Measurements from ENCODE around the gene STON1. TPM values are rescaled to one million over a fixed set of nuclear protein-coding genes. Genes with fewer than 3 reads are reported as not detected.

Gene STON1
- total RNA-seq, 4 donors from 2014 or later, result 4.1 to 9.7 (median 8.1) TPM

- WGBS, 2 donors, result 17 to 32% methylated on average over 7 of the region's 7 CpGs
- H3K4me3 ChIP-seq (ENCODE audit: low read depth, poor library complexity, severe bottlenecking), result no peak overlapping the region
- no peak for TF ChIP-seq POLR2A (IDR thresholded peaks at IDR 0.05)
- TF ChIP-seq, protein P1, sequence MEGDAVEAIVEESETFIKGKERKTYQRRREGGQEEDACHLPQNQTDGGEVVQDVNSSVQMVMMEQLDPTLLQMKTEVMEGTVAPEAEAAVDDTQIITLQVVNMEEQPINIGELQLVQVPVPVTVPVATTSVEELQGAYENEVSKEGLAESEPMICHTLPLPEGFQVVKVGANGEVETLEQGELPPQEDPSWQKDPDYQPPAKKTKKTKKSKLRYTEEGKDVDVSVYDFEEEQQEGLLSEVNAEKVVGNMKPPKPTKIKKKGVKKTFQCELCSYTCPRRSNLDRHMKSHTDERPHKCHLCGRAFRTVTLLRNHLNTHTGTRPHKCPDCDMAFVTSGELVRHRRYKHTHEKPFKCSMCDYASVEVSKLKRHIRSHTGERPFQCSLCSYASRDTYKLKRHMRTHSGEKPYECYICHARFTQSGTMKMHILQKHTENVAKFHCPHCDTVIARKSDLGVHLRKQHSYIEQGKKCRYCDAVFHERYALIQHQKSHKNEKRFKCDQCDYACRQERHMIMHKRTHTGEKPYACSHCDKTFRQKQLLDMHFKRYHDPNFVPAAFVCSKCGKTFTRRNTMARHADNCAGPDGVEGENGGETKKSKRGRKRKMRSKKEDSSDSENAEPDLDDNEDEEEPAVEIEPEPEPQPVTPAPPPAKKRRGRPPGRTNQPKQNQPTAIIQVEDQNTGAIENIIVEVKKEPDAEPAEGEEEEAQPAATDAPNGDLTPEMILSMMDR (IDR thresholded peaks at IDR 0.05), result no peak
- intact Hi-C loops (cut with DNase I; ENCODE audit: low total_unique reads), result no loop called here
- no peak for DNase-seq (ENCODE audit: low spot score in 2 of 2)
Observed at GRCh38 chr2:48566592-48567310, 36.8 kb downstream of the STON1 start.

DNA sequence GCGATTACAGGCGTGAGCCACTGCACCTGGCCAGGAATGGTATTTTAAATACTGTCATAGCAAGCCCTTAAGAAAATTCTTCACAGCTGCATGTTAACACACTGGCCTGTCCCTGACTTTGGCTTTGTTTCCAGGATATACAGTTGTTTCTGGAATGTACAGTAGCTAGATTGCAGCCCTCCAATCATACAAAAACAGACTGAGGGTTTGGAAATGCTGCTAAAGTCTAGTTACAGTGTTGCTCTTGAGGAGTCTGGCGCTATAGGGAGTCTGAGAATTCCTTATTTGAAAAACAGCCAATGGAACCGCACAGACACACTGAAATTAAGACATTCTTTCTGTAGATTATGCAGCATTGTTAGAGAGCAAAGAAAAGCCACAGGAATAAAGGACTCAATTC is 37.7 kb downstream of the STON1 start:
- TF ChIP-seq, protein P1 (IDR thresholded peaks at IDR 0.05), result no peak
- TF ChIP-seq POLR2A (IDR thresholded peaks at IDR 0.05), result no peak
- intact Hi-C loops (cut with DNase I; ENCODE audit: low total_unique reads), result no loop called here

DNA sequence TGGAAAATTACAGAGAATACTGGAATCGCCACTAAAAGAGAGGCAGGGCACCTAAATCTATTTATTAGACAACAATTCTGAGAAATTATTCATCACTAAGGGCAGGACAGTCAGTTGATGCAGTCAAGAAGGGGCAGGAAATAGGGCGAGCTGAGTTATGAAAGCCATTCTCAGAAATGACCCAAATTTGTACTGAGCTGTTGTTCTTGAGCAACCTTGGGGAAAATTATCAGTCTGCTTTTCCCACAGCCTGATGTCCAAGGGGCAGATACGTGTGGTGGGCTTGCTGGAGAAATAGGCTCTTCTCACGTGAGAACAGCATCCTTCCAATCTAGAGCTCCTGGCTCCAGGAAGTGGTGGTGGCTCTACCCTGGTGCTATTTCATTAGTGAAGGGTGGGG is 38.6 kb downstream of the STON1 start:
- intact Hi-C loops (cut with DNase I; ENCODE audit: low total_unique reads), result no loop called here
- TF ChIP-seq, protein P1 (IDR thresholded peaks at IDR 0.05), result no peak
- TF ChIP-seq POLR2A (IDR thresholded peaks at IDR 0.05), result no peak

More for the DNA sequence above, 37.7 kb downstream of the STON1 start:
- no peak for DNase-seq (ENCODE audit: low spot score in 2 of 2)
- H3K4me3 ChIP-seq (ENCODE audit: low read depth, poor library complexity, severe bottlenecking), result no peak overlapping the region
- WGBS, 2 donors, result 85 to 86% methylated on average over 4 of the region's 4 CpGs

DNA sequence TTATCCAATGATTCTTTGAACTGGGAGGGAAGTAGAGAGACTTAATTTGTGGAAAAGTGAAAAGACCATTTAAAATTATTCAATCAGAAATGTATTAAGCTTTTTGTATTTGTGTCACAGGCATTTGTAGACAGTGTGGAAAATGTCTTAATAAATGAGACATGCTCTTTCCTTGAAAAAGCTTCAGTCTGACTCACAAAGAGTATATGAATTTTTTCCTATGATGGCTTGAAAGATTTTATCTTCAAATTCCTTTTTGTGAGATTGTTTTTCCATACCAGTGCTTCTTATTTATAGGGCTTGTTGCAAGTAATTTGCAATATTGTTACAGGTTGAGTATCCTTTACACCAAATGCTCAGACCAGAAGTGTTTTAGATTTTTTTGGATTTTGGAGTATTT is 39.5 kb downstream of the STON1 start:
- no peak overlapping the region for H3K4me3 ChIP-seq (ENCODE audit: low read depth, poor library complexity, severe bottlenecking)
- no peak for DNase-seq (ENCODE audit: low spot score in 2 of 2)
- no peak for TF ChIP-seq POLR2A (IDR thresholded peaks at IDR 0.05)
- TF ChIP-seq, protein P1 (IDR thresholded peaks at IDR 0.05), result no peak
- intact Hi-C loops (cut with DNase I; ENCODE audit: low total_unique reads), result no loop called here

More for the DNA sequence above, 38.6 kb downstream of the STON1 start:
- 77 to 81% methylated on average over 4 of the region's 4 CpGs for WGBS, 2 donors
- no peak overlapping the region for H3K4me3 ChIP-seq (ENCODE audit: low read depth, poor library complexity, severe bottlenecking)
- DNase-seq (ENCODE audit: low spot score in 2 of 2), result no peak

GRCh38 chr2:48572816-48573215 is 42.9 kb downstream of the STON1 start:
- H3K4me3 ChIP-seq (ENCODE audit: low read depth, poor library complexity, severe bottlenecking), result no peak overlapping the region
- intact Hi-C loops (cut with DNase I; ENCODE audit: low total_unique reads), result no loop called here
- DNase-seq (ENCODE audit: low spot score in 2 of 2), result no peak
- no peak for TF ChIP-seq POLR2A (IDR thresholded peaks at IDR 0.05)
- TF ChIP-seq, protein P1 (IDR thresholded peaks at IDR 0.05), result no peak
- 60 to 69% methylated on average over 5 of the region's 5 CpGs for WGBS, 2 donors
